B cell (primary cell): Measurements from ENCODE around the gene CHCHD1. TPM values are rescaled to one million over a fixed set of nuclear protein-coding genes. Genes with fewer than 3 reads are reported as not detected.

ENCODE experiments used
- ATAC-seq: fragments of 200-7000 bp; cut with Tn5 transposase; one replicate; pipeline ENCODE4 v1.10.0; 2021; ENCODE audit warnings: low read depth, mild to moderate bottlenecking, moderate number of reproducible peaks, moderate library complexity
- CTCF ChIA-PET: fragments of 350-600 bp; sonication (Branson Sonifier 250); formaldehyde crosslinking; loops from one replicate; lab custom pipeline; 2021; ENCODE audit warnings: antibody characterized with exemption, inconsistent platforms; lab: Charles Lee
- POLR2A ChIA-PET: fragments of 350-600 bp; sonication (Branson Sonifier 250); formaldehyde crosslinking; loops from one replicate; lab custom pipeline; 2021; ENCODE audit warnings: antibody characterized with exemption; lab: Charles Lee
- DNase-seq: peaks from one replicate; pipeline ENCODE4 v3.0.0; 2013
- H2AFZ ChIP-seq: 2 replicates; pipeline ENCODE4 v1.6.1; 2012; ENCODE audit warnings: mild to moderate bottlenecking, low read depth, low read length; ENCODE audit not compliant: insufficient read depth, poor library complexity, severe bottlenecking
- H3K27ac ChIP-seq, 2 donors: 1 replicate in 1 of 2; 2 replicates in 1 of 2; pipeline ENCODE4 v1.5.1; 2012 to 2013; ENCODE audit warnings: low read length in 2 of 2, mild to moderate bottlenecking in 2 of 2, moderate library complexity in 1 of 2
- H3K27me3 ChIP-seq, 4 experiments: fragments of 200-600 bp in 1 of 4; sonication (generic) in 1 of 4; replicated peaks in 1 of 4; 1 replicate in 2 of 4; 2 replicates in 2 of 4; pipeline versions ENCODE4 v1.6.1 to v1.7.0; 2013 to 2016; ENCODE audit warnings: low read length in 3 of 4, mild to moderate bottlenecking in 2 of 4, mixed read lengths in 1 of 4, moderate library complexity in 1 of 4; ENCODE audit not compliant: insufficient read depth in 4 of 4, control insufficient read depth in 3 of 4; ENCODE audit errors: control extremely low read depth in 1 of 4
- H3K36me3 ChIP-seq, 2 experiments: replicated peaks in 1 of 2; 1 replicate in 1 of 2; 2 replicates in 1 of 2; pipeline versions ENCODE4 v1.6.1 to v1.7.1; 2013; ENCODE audit warnings: low read length in 1 of 2; ENCODE audit not compliant: insufficient read depth in 2 of 2, control insufficient read depth in 1 of 2; ENCODE audit errors: control extremely low read depth in 1 of 2, extremely low read depth in 1 of 2
- H3K4me1 ChIP-seq, 2 donors: fragments of 200-600 bp in 1 of 2; sonication (generic) in 1 of 2; 1 replicate in 1 of 2; 2 replicates in 1 of 2; pipeline versions ENCODE4 v1.5.1 to v1.6.1; 2013 to 2017; ENCODE audit warnings: low read length in 2 of 2; ENCODE audit not compliant: control insufficient read depth in 2 of 2, insufficient read depth in 2 of 2
- H3K4me2 ChIP-seq: replicated peaks from 2 replicates; pipeline ENCODE3; 2012; ENCODE audit warnings: mild to moderate bottlenecking, low read depth, low read length; ENCODE audit not compliant: poor library complexity, severe bottlenecking
- H3K4me3 ChIP-seq, 5 experiments: fragments of 200-600 bp in 1 of 5; sonication (generic) in 1 of 5; 1 replicate in 3 of 5; 2 replicates in 2 of 5; pipeline versions ENCODE4 v1.5.1 to v1.7.0; 2011 to 2016; ENCODE audit warnings: low read length in 4 of 5, mild to moderate bottlenecking in 4 of 5, low read depth in 2 of 5, control low read depth in 1 of 5, moderate library complexity in 1 of 5; ENCODE audit not compliant: insufficient read depth in 1 of 5; ENCODE audit errors: control extremely low read depth in 1 of 5, extremely low read depth in 1 of 5
- H3K79me2 ChIP-seq: fragments of 200-600 bp; sonication (generic); one replicate; pipeline ENCODE4 v1.6.0; 2016; ENCODE audit warnings: low read length; ENCODE audit not compliant: control insufficient read depth, insufficient read depth
- H3K9ac ChIP-seq: fragments of 200-600 bp; sonication (generic); 2 replicates; pipeline ENCODE4 v1.6.1; 2017; ENCODE audit warnings: mild to moderate bottlenecking, low read length, moderate library complexity
- H3K9me3 ChIP-seq, 3 donors: one replicate each; pipeline versions ENCODE4 v1.6.1 to v1.7.1; 2013; ENCODE audit warnings: low read length in 2 of 3; ENCODE audit not compliant: control insufficient read depth in 2 of 3, insufficient read depth in 1 of 3; ENCODE audit errors: control extremely low read depth in 1 of 3
- H4K20me1 ChIP-seq: 2 replicates; pipeline ENCODE4 v1.6.0; 2012; ENCODE audit warnings: mild to moderate bottlenecking, low read length; ENCODE audit not compliant: insufficient read depth, control insufficient read depth, poor library complexity, severe bottlenecking
- H3K27ac Mint-ChIP-seq: one replicate; pipeline ENCODE4 v1.8.0; 2021; ENCODE audit warnings: mixed read lengths
- H3K27me3 Mint-ChIP-seq: one replicate; pipeline ENCODE4 v1.8.0; 2021; ENCODE audit warnings: mixed read lengths
- H3K4me1 Mint-ChIP-seq: one replicate; pipeline ENCODE4 v1.8.0; 2021; ENCODE audit warnings: mixed read lengths
- H3K4me3 Mint-ChIP-seq: one replicate; pipeline ENCODE4 v1.8.0; 2021; ENCODE audit warnings: mixed read lengths
- H3K9me3 Mint-ChIP-seq: one replicate; pipeline ENCODE4 v1.8.0; 2022; ENCODE audit warnings: mixed read lengths; ENCODE audit not compliant: insufficient read depth
- EZH2 ChIP-seq: IDR thresholded peaks from 2 replicates; pipeline ENCODE4 v1.6.1; 2012; ENCODE audit warnings: borderline replicate concordance, low read depth, mild to moderate bottlenecking, moderate library complexity, low read length; ENCODE audit not compliant: insufficient read depth, poor library complexity, severe bottlenecking
- WGBS: methylation state at CpG from one replicate; pipeline ENCODE4 v1.1.5; 2013; ENCODE audit warnings: missing lambda C conversion rate; ENCODE audit not compliant: insufficient coverage; 5-methylcytosine and 5-hydroxymethylcytosine counted together
- intact Hi-C: fragments of 100-400 bp; cut with micrococcal nuclease; formaldehyde crosslinking; loops from one replicate; pipeline ENCODE4 v1.10.0; 2022
- polyA plus RNA-seq: library from polyadenylated mRNA; depleted of rRNA; stranded (reverse); fragments of >200 nt; gene quantifications from 2 replicates; pipeline ENCODE4 v1.2.3, GENCODE V29; 2012
- total RNA-seq, 2 donors: library from RNA; stranded (reverse); fragments of 120-200 nt in 1 of 2; gene quantifications; 1 replicate in 1 of 2; 2 replicates in 1 of 2; pipeline versions ENCODE4 v1.2.3 to v1.2.4, GENCODE V29; 2013 to 2022
- TF ChIP-seq, protein P1 (sequence below): fragments of 200-600 bp; IDR thresholded peaks from one replicate; pipeline ENCODE4 v1.8.0; 2022; ENCODE audit warnings: antibody characterized with exemption, mild to moderate bottlenecking

CHCHD1 gene
- total and polyA plus RNA-seq, 2 donors (not counting 1 experiment from before 2014, with no cell fraction given): 11.9 to 14.7 TPM

DNA sequence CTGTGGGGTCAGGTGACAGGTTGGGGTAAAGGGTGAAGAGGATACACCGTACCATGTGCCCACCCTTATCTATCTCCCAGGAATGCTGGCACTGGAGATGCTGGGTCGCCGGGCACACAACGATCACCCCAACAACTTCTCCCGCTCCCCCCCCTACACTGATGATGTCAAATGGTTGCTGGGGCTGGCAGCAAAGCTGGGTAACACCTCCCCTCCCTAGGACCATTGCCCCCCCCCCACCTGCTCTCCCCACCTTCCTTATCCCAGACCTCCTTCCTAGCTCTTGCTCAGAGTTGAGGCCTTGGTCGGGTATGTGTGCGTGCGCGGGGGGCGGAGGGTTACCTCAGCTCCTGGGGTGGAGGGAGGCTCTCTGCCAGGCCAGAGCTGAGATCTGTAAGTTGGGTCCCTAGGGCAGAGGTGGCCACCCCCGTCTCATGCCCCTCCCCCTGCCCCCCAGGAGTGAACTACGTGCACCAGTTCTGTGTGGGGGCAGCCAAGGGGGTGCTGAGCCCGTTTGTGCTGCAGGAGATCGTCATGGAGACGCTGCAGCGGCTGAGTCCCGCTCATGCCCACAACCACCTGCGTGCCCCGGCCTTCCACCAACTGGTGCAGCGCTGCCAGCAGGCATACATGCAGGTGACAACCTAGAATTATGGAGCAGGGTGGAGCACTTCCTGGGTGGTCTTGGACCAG, 18.9 kb downstream of the CHCHD1 start:
- H3K27ac Mint-ChIP-seq: no peak overlapping the region
- no peak for ATAC-seq
- H3K4me1 Mint-ChIP-seq: peaks cover 7% of the 10 kb centered on the region
- Histone ChIP-seq H3K4me3 (no peak overlapping the region), H2AFZ (no peak overlapping the region), H3K27me3 (no peaks in the 10 kb centered on the region), H3K27ac (no peak overlapping the region), H3K9me3 (no peaks in the 10 kb centered on the region), H3K79me2 (peaks cover 7% of the 10 kb centered on the region), H3K4me1 (peaks cover 8 to 12% of the 10 kb centered on the region in 2 donors), H3K4me2 (no peak overlapping the region), H3K36me3 (peaks cover 2 to 65% of the 10 kb centered on the region in 2 experiments), H4K20me1 (peaks cover 18% of the 10 kb centered on the region), H3K9ac (no peak overlapping the region)
- POLR2A ChIA-PET: interaction anchor here (0.7 to 0.8 kb wide), 2 partner anchors 9 to 204 kb away, joined by 3 to 7 read pairs; no protein-coding TSS in a partner anchor
- DNase-seq: no peak
- TF ChIP-seq, protein P1, sequence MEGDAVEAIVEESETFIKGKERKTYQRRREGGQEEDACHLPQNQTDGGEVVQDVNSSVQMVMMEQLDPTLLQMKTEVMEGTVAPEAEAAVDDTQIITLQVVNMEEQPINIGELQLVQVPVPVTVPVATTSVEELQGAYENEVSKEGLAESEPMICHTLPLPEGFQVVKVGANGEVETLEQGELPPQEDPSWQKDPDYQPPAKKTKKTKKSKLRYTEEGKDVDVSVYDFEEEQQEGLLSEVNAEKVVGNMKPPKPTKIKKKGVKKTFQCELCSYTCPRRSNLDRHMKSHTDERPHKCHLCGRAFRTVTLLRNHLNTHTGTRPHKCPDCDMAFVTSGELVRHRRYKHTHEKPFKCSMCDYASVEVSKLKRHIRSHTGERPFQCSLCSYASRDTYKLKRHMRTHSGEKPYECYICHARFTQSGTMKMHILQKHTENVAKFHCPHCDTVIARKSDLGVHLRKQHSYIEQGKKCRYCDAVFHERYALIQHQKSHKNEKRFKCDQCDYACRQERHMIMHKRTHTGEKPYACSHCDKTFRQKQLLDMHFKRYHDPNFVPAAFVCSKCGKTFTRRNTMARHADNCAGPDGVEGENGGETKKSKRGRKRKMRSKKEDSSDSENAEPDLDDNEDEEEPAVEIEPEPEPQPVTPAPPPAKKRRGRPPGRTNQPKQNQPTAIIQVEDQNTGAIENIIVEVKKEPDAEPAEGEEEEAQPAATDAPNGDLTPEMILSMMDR: no peak
- TF ChIP-seq EZH2: no peak
- H3K27me3 Mint-ChIP-seq: no peaks in the 10 kb centered on the region
- CTCF ChIA-PET: interaction anchor here (1.1 kb wide), 1 partner anchor 79 kb away, joined by 3 read pairs; no protein-coding TSS in a partner anchor
- no peak overlapping the region for H3K4me3 Mint-ChIP-seq
- 86% methylated on average over 9 of the region's 20 CpGs for WGBS
- H3K9me3 Mint-ChIP-seq: no peaks in the 10 kb centered on the region
- intact Hi-C loops: no loop called here

DNA sequence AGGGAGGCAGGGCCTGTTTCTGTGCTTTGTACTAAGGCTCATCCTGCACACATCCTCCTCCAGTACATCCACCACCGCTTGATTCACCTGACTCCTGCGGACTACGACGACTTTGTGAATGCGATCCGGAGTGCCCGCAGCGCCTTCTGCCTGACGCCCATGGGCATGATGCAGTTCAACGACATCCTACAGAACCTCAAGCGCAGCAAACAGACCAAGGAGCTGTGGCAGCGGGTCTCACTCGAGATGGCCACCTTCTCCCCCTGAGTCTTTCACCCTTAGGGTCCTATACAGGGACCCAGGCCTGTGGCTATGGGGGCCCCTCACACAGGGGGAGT, 19.4 kb downstream of the CHCHD1 start:
- no peaks in the 10 kb centered on the region for H3K9me3 Mint-ChIP-seq
- no peaks in the 10 kb centered on the region for H3K27me3 Mint-ChIP-seq
- peaks cover 22% of the 10 kb centered on the region for H4K20me1 ChIP-seq
- CTCF ChIA-PET: no interaction called here
- TF ChIP-seq EZH2: no peak
- TF ChIP-seq, protein P1: no peak
- H3K9me3 ChIP-seq: no peaks in the 10 kb centered on the region
- no peak overlapping the region for H3K27ac Mint-ChIP-seq
- H3K4me3 Mint-ChIP-seq: no peak overlapping the region
- peaks cover 2 to 70% of the 10 kb centered on the region in 2 experiments for H3K36me3 ChIP-seq
- 90% methylated on average over 13 of the region's 13 CpGs for WGBS
- peaks cover 12% of the 10 kb centered on the region for H3K79me2 ChIP-seq
- POLR2A ChIA-PET: interaction anchor here (0.7 kb wide), 1 partner anchor 204 kb away, joined by 7 read pairs; no protein-coding TSS in a partner anchor
- peaks cover 8 to 12% of the 10 kb centered on the region in 2 donors for H3K4me1 ChIP-seq
- no peak overlapping the region for H3K9ac ChIP-seq
- no peak overlapping the region for H2AFZ ChIP-seq
- peaks cover 9% of the 10 kb centered on the region for H3K4me1 Mint-ChIP-seq
- no peaks in the 10 kb centered on the region for H3K27me3 ChIP-seq
- H3K4me3 ChIP-seq: no peak overlapping the region
- ATAC-seq (no peak), DNase-seq (no peak)
- H3K4me2 ChIP-seq: no peak overlapping the region
- intact Hi-C loops: no loop called here
- no peak overlapping the region for H3K27ac ChIP-seq
